Right lobe of liver (tissue), 4 donors: Measurements from ENCODE around the gene PLXNC1.

Source experiments
- POLR2A ChIP-seq: fragments of 450-650 bp; IDR thresholded peaks from one replicate; pipeline ENCODE4 v1.6.1; 2017; ENCODE audit warnings: antibody characterized with exemption, mild to moderate bottlenecking
- TF ChIP-seq, protein P1 (sequence below), 4 donors: fragments of 200-600 bp in 3 of 4; fragments of 450-650 bp in 1 of 4; IDR thresholded peaks; one replicate each; pipeline versions ENCODE4 v1.5.1 to v1.8.0; 2016 to 2022; ENCODE audit warnings: antibody characterized with exemption in 4 of 4, mild to moderate bottlenecking in 2 of 4
- donor health status: DM: no; HTN: no; CAD: no.
- donor health status: DM: no; HTN: no; CAD: no.
- donor health status: DM: no; HTN: yes; CAD: no.

GRCh38 chr12:94289461-94290312 lies 141.3 kb downstream of the PLXNC1 start:
- TF ChIP-seq, protein P1, sequence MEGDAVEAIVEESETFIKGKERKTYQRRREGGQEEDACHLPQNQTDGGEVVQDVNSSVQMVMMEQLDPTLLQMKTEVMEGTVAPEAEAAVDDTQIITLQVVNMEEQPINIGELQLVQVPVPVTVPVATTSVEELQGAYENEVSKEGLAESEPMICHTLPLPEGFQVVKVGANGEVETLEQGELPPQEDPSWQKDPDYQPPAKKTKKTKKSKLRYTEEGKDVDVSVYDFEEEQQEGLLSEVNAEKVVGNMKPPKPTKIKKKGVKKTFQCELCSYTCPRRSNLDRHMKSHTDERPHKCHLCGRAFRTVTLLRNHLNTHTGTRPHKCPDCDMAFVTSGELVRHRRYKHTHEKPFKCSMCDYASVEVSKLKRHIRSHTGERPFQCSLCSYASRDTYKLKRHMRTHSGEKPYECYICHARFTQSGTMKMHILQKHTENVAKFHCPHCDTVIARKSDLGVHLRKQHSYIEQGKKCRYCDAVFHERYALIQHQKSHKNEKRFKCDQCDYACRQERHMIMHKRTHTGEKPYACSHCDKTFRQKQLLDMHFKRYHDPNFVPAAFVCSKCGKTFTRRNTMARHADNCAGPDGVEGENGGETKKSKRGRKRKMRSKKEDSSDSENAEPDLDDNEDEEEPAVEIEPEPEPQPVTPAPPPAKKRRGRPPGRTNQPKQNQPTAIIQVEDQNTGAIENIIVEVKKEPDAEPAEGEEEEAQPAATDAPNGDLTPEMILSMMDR (IDR thresholded peaks at IDR 0.05) = no peak
- no peak for TF ChIP-seq POLR2A
